K562 (cell line): ENCODE results near the gene FAM124B. TPM values are rescaled to one million over a fixed set of nuclear protein-coding genes. Genes with fewer than 3 reads are reported as not detected.

Experiments
- ATAC-seq: fragments of 200-7000 bp; cut with Tn5 transposase; 3 replicates; pipeline ENCODE4 v1.9.1; 2020; ENCODE audit warnings: moderate library complexity
- BruUV-seq: library from RNA; stranded (reverse); fragments of 400-500 nt; replicated peaks from 2 replicates; lab custom pipeline; 2021; lab: Mats Ljungman, UMichigan
- CTCF ChIA-PET: fragments of 300-600 bp; formaldehyde crosslinking; extraction: SDS; loops from one replicate; lab custom pipeline; 2021; ENCODE audit warnings: low intra/inter-chr PET ratio; lab: Yijun Ruan, JAX
- POLR2A ChIA-PET: fragments of 300-600, 350-650 bp; sonication (Branson Sonifier 250); formaldehyde crosslinking; extraction: SDS; loops from one replicate; lab custom pipeline; 2021; ENCODE audit warnings: antibody characterized with exemption, inconsistent platforms; lab: Yijun Ruan, JAX
- DNase-seq, 4 experiments: peaks; one replicate each; pipeline versions ENCODE4 v3.0.0 to v3.0.0-alpha.2; 2011 to 2018; ENCODE audit warnings: low spot score in 3 of 4, mixed read lengths in 3 of 4; ENCODE audit errors: extremely low read depth in 1 of 4
- FAIRE-seq: peaks from 2 replicates; lab custom pipeline; 2011; peaks lifted over from hg19 to GRCh38; lab: Jason Lieb, UNC
- H2AFZ ChIP-seq: 2 replicates; pipeline ENCODE4 v1.6.0; 2011; ENCODE audit warnings: low read depth, low read length, control low read depth, inconsistent platforms
- H3K27ac ChIP-seq: fragments of 200-600 bp; 3 replicates; pipeline ENCODE4 v1.8.0; 2011; ENCODE audit warnings: low read depth, mild to moderate bottlenecking, control low read depth, inconsistent platforms, low read length, moderate library complexity, mixed read lengths; ENCODE audit errors: extremely low read depth
- H3K27me3 ChIP-seq, 2 experiments: fragments of 300-600 bp in 1 of 2; 2 replicates in 1 of 2; 3 replicates in 1 of 2; pipeline versions ENCODE4 v1.6.0 to v1.8.0; 2011; ENCODE audit warnings: inconsistent platforms in 2 of 2, low read length in 2 of 2, mild to moderate bottlenecking in 1 of 2, mixed read lengths in 1 of 2, moderate library complexity in 1 of 2; ENCODE audit not compliant: control insufficient read depth in 2 of 2, insufficient read depth in 2 of 2
- H3K36me3 ChIP-seq: fragments of 300-600 bp; 3 replicates; pipeline ENCODE4 v1.8.0; 2011; ENCODE audit warnings: mild to moderate bottlenecking, low read length, inconsistent platforms; ENCODE audit not compliant: control insufficient read depth, insufficient read depth
- H3K4me1 ChIP-seq, 2 experiments: fragments of 200-600 bp in 1 of 2; replicated peaks in 1 of 2; 2 replicates in 1 of 2; 3 replicates in 1 of 2; pipeline versions ENCODE4 v1.5.1 to v1.8.0; 2011; ENCODE audit warnings: inconsistent platforms in 2 of 2, low read length in 2 of 2, mild to moderate bottlenecking in 1 of 2, mixed read lengths in 1 of 2, moderate library complexity in 1 of 2; ENCODE audit not compliant: control insufficient read depth in 2 of 2, insufficient read depth in 2 of 2
- H3K4me2 ChIP-seq: 2 replicates; pipeline ENCODE4 v1.6.1; 2011; ENCODE audit warnings: low read length, control low read depth, inconsistent platforms, mixed read lengths; ENCODE audit not compliant: insufficient read depth
- H3K4me3 ChIP-seq: fragments of 200-600 bp; sonication (generic), shearing (Covaris generic); 2 replicates; pipeline ENCODE4 v1.5.1; 2016; ENCODE audit warnings: control low read depth, inconsistent platforms
- H3K79me2 ChIP-seq: fragments of 200-600 bp; 3 replicates; pipeline ENCODE4 v1.8.0; 2011; ENCODE audit warnings: low read length, inconsistent platforms; ENCODE audit not compliant: control insufficient read depth, insufficient read depth
- H3K9ac ChIP-seq, 2 experiments: 2 replicates each; pipeline versions ENCODE4 v1.6.0 to v1.6.1; 2011; ENCODE audit warnings: low read depth in 2 of 2, low read length in 2 of 2, control low read depth in 1 of 2, inconsistent platforms in 1 of 2, mild to moderate bottlenecking in 1 of 2, mixed read lengths in 1 of 2; ENCODE audit not compliant: insufficient read depth in 1 of 2
- H3K9me1 ChIP-seq: one replicate; pipeline ENCODE4 v1.6.0; 2011; ENCODE audit warnings: inconsistent platforms, mild to moderate bottlenecking, low read length, moderate library complexity; ENCODE audit not compliant: control insufficient read depth, insufficient read depth
- H3K9me3 ChIP-seq: replicated peaks from 2 replicates; pipeline ENCODE4 v1.5.1; 2011; ENCODE audit warnings: low read depth, low read length, inconsistent platforms; ENCODE audit not compliant: control insufficient read depth, insufficient read depth
- H4K20me1 ChIP-seq: replicated peaks from 2 replicates; pipeline ENCODE4 v1.6.1; 2011; ENCODE audit warnings: low read length, inconsistent platforms, mixed read lengths; ENCODE audit not compliant: control insufficient read depth, insufficient read depth
- COPS2 ChIP-seq: fragments of 450-650 bp; conservative IDR thresholded peaks from 2 replicates; pipeline ENCODE4 v1.6.1; 2016; ENCODE audit warnings: mild to moderate bottlenecking, moderate library complexity
- ERF ChIP-seq: fragments of 450-650 bp; formaldehyde crosslinking; IDR thresholded peaks from 2 replicates; pipeline ENCODE4 v1.4.0; 2020; ENCODE audit warnings: mild to moderate bottlenecking, mixed read lengths
- KLF10 ChIP-seq: fragments of 250-450 bp; sonication (Bioruptor Pico); IDR thresholded peaks from 2 replicates; pipeline ENCODE4 v1.6.1; 2021; ENCODE audit warnings: matching md5 sums
- NCOA4 ChIP-seq: fragments of 450-650 bp; IDR thresholded peaks from 2 replicates; pipeline ENCODE4 v1.6.1; 2018; ENCODE audit warnings: mild to moderate bottlenecking; ENCODE audit not compliant: partially characterized antibody
- POLR2G ChIP-seq: fragments of 200-400 bp; formaldehyde crosslinking; IDR thresholded peaks from 2 replicates; pipeline ENCODE4 v1.6.1; 2017; ENCODE audit warnings: low read depth, mild to moderate bottlenecking, antibody characterized with exemption, low read length, moderate library complexity
- SMC3 ChIP-seq: conservative IDR thresholded peaks from 2 replicates; pipeline ENCODE4 v1.6.1; 2011; ENCODE audit warnings: low read depth, low read length, improper control_type of control experiment; ENCODE audit not compliant: insufficient read depth
- SP2 ChIP-seq: IDR thresholded peaks from 2 replicates; pipeline ENCODE4 v1.6.1; 2011; ENCODE audit warnings: mild to moderate bottlenecking, low read depth, low read length, moderate library complexity; ENCODE audit not compliant: poor library complexity, severe bottlenecking; ENCODE audit errors: extremely low read depth
- TCF3 ChIP-seq: sonication (generic); formaldehyde crosslinking; IDR thresholded peaks from 2 replicates; pipeline ENCODE4 v1.4.0; 2020; ENCODE audit warnings: mild to moderate bottlenecking, missing genetic modification reagents
- VEZF1 ChIP-seq: fragments of 200-800 bp; sonication (Bioruptor generic); IDR thresholded peaks from 2 replicates; pipeline ENCODE4 v1.6.1; 2017; ENCODE audit warnings: missing genetic modification characterization, missing compliant biosample characterization
- ZNF197 ChIP-seq: fragments of 200-800 bp; sonication (Bioruptor generic); IDR thresholded peaks from 2 replicates; pipeline ENCODE4 v1.6.1; 2016; ENCODE audit warnings: low read depth, missing genetic modification characterization, missing compliant biosample characterization
- ZNF212 ChIP-seq: fragments of 450-650 bp; formaldehyde crosslinking; IDR thresholded peaks from 2 replicates; pipeline ENCODE4 v1.4.0; 2020; ENCODE audit warnings: mild to moderate bottlenecking
- ZNF408 ChIP-seq: fragments of 250-450 bp; sonication (Bioruptor Pico); IDR thresholded peaks from 2 replicates; pipeline ENCODE4 v1.4.0; 2020; ENCODE audit warnings: low read depth, mild to moderate bottlenecking, moderate library complexity
- ZNF764 ChIP-seq: fragments of 250-450 bp; sonication (Bioruptor Pico); IDR thresholded peaks from 2 replicates; pipeline ENCODE4 v1.4.0; 2020; ENCODE audit warnings: low read depth, mild to moderate bottlenecking, moderate library complexity
- WGBS: fragments of 100-300 bp; shearing (Covaris generic); methylation state at CpG from one replicate; pipeline ENCODE4 v1.1.6; 2016; ENCODE audit warnings: low coverage, mixed read lengths; ENCODE audit not compliant: insufficient coverage; ENCODE audit errors: missing lambda C conversion rate; 5-methylcytosine and 5-hydroxymethylcytosine counted together
- in situ Hi-C: fragments of 300-500 bp; cut with MboI; formaldehyde crosslinking; loops from 4 replicates; pipeline ENCODE4 v1.15.0; 2018; ENCODE audit warnings: inconsistent platforms, mixed read lengths
- intact Hi-C: fragments of 100-400 bp; cut with micrococcal nuclease; formaldehyde crosslinking; loops from 2 replicates; pipeline ENCODE4 v1.14.2; 2022
- polyA plus RNA-seq, 8 experiments: library from polyadenylated mRNA; depleted of rRNA in 4 of 8; stranded (reverse) in 5 of 8; unstranded in 3 of 8; fragments of >200 nt; fragmentation: Nextera tagmentation in 2 of 8; fragmentation: Illumina TruSeq in 1 of 8; extraction: Ambion mirVana in 2 of 8; extraction: Trizol in 1 of 8; gene quantifications; 2 replicates each; pipeline versions ENCODE4 v1.2.1 to v1.2.3, GENCODE V29; 2011 to 2014; ENCODE audit warnings: inconsistent platforms in 1 of 8, missing spikeins in 1 of 8
- total RNA-seq, 7 experiments: library from RNA; depleted of rRNA in 6 of 7; stranded (reverse); fragments of >200 nt in 6 of 7; fragmentation: Illumina TruSeq in 2 of 7; extraction: Trizol in 2 of 7; gene quantifications; 2 replicates each; pipeline versions ENCODE4 v1.2.1 to v1.2.3, GENCODE V29; 2011 to 2021; ENCODE audit warnings: low replicate concordance in 1 of 7
- TF ChIP-seq, protein P1 (sequence below), 2 experiments: fragments of 250-450 bp in 1 of 2; fragments of 450-650 bp in 1 of 2; sonication (Bioruptor Pico) in 1 of 2; IDR thresholded peaks; 2 replicates each; pipeline versions ENCODE4 v1.6.1 to v1.8.0; 2016 to 2021; ENCODE audit warnings: mild to moderate bottlenecking in 2 of 2, moderate library complexity in 2 of 2, missing compliant biosample characterization in 1 of 2, missing genetic modification characterization in 1 of 2
- TF ChIP-seq, protein P2 (sequence below): fragments of 450-650 bp; formaldehyde crosslinking; IDR thresholded peaks from 2 replicates; pipeline ENCODE4 v1.4.0; 2020; ENCODE audit warnings: mild to moderate bottlenecking, mixed read lengths

Gene FAM124B
- total and polyA plus RNA-seq, 9 of the 15 experiments (the other 6 are each of a cell fraction or from before 2014, with no cell fraction given): 6.2 to 21.4 (median 9.3) TPM

GRCh38 chr2:224449212-224450147 lies 47.6 kb upstream of the FAM124B start (continued):
- TF ChIP-seq ZNF212 (CRISPR knock-in tag) (no peak), SMC3 (peak; percentile 38; the same call in 1 of the 2 replicates)

GRCh38 chr2:224448236-224448635 lies 46.3 kb upstream of the FAM124B start:
- BruUV-seq: no TSS peak
- intact Hi-C loops: loop anchor here (5.0 kb wide), 1 partner anchor 204 kb away; no protein-coding TSS in a partner anchor
- Histone ChIP-seq H3K79me2 (no peaks in the 10 kb centered on the region), H3K27ac (no peak overlapping the region), H3K9ac (no peak overlapping the region), H2AFZ (no peak overlapping the region), H3K4me2 (no peak overlapping the region), H3K4me1 (no peaks in the 10 kb centered on the region), H3K36me3 (no peaks in the 10 kb centered on the region), H3K27me3 (no peaks in the 10 kb centered on the region), H3K9me3 (no peaks in the 10 kb centered on the region), H3K9me1 (no peaks in the 10 kb centered on the region), H4K20me1 (no peaks in the 10 kb centered on the region), H3K4me3 (no peak overlapping the region)
- in situ Hi-C loops: no loop called here
- 90% methylated on average over 1 of the region's 1 CpG for WGBS
- DNase-seq (no peak), FAIRE-seq (no peak), ATAC-seq (no peak)
- POLR2A ChIA-PET: no interaction called here
- CTCF ChIA-PET: no interaction called here
- TF ChIP-seq, protein P1, sequence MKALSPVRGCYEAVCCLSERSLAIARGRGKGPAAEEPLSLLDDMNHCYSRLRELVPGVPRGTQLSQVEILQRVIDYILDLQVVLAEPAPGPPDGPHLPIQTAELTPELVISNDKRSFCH (CRISPR knock-in tag; IDR thresholded peaks at IDR 0.05): no peak
- TF ChIP-seq, protein P1 (tag; IDR thresholded peaks at IDR 0.05): no peak
- TF ChIP-seq TCF3 (CRISPR knock-in tag) (no peak), ZNF197 (CRISPR knock-in tag) (no peak), VEZF1 (CRISPR knock-in tag) (no peak), ZNF764 (CRISPR knock-in tag) (no peak), SP2 (no peak), ERF (CRISPR knock-in tag) (no peak), NCOA4 (no peak), POLR2G (no peak), COPS2 (no peak), KLF10 (CRISPR knock-in tag) (no peak), ZNF408 (no peak)
- TF ChIP-seq, protein P2, sequence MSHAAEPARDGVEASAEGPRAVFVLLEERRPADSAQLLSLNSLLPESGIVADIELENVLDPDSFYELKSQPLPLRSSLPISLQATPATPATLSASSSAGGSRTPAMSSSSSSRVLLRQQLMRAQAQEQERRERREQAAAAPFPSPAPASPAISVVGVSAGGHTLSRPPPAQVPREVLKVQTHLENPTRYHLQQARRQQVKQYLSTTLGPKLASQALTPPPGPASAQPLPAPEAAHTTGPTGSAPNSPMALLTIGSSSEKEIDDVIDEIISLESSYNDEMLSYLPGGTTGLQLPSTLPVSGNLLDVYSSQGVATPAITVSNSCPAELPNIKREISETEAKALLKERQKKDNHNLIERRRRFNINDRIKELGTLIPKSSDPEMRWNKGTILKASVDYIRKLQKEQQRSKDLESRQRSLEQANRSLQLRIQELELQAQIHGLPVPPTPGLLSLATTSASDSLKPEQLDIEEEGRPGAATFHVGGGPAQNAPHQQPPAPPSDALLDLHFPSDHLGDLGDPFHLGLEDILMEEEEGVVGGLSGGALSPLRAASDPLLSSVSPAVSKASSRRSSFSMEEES (CRISPR knock-in tag): no peak
